Activated CD4-positive, alpha-beta T cell treated with anti-CD3 and anti-CD28 coated beads for 36 hours (primary cell): ENCODE results near the gene RGS2. TPM values are rescaled to one million over a fixed set of nuclear protein-coding genes. Genes with fewer than 3 reads are reported as not detected.

Experiments used
- ATAC-seq: fragments of 200-7000 bp; cut with Tn5 transposase; one replicate; pipeline ENCODE4 v1.10.0; 2021; ENCODE audit warnings: mild to moderate bottlenecking, moderate library complexity
- CTCF ChIA-PET: fragments of 350-600 bp; sonication (Branson Sonifier 250); formaldehyde crosslinking; loops from one replicate; lab custom pipeline; 2021; ENCODE audit warnings: antibody characterized with exemption; lab: Charles Lee
- POLR2A ChIA-PET: fragments of 350-600 bp; sonication (Branson Sonifier 250); formaldehyde crosslinking; loops from one replicate; lab custom pipeline; 2021; ENCODE audit warnings: antibody characterized with exemption, inconsistent platforms; lab: Charles Lee
- DNase-seq: peaks from one replicate; pipeline ENCODE4 v3.0.0-alpha.2; 2020
- H3K27ac Mint-ChIP-seq: one replicate; pipeline ENCODE4 v1.8.0; 2021; ENCODE audit warnings: mixed read lengths
- H3K27me3 Mint-ChIP-seq: one replicate; pipeline ENCODE4 v1.8.0; 2021; ENCODE audit warnings: mixed read lengths
- H3K36me3 Mint-ChIP-seq: one replicate; pipeline ENCODE4 v1.8.0; 2021; ENCODE audit warnings: low read depth, mixed read lengths
- H3K4me1 Mint-ChIP-seq: one replicate; pipeline ENCODE4 v1.8.0; 2021; ENCODE audit warnings: mixed read lengths
- H3K4me3 Mint-ChIP-seq: one replicate; pipeline ENCODE4 v1.8.0; 2021; ENCODE audit warnings: mild to moderate bottlenecking, moderate library complexity, mixed read lengths
- H3K9me3 Mint-ChIP-seq: one replicate; pipeline ENCODE4 v1.8.0; 2021; ENCODE audit warnings: low read depth, mixed read lengths
- intact Hi-C, 2 experiments: fragments of 100-400 bp; cut with DNase I in 1 of 2; cut with micrococcal nuclease in 1 of 2; formaldehyde crosslinking; loops; one replicate each; pipeline versions ENCODE4 v1.14.2 to v1.15.1; 2022 to 2024; cut with DNase I, micrococcal nuclease
- total RNA-seq, 2 experiments: library from RNA; stranded (reverse); gene quantifications; one replicate each; pipeline ENCODE4 v1.2.3, GENCODE V29; 2021

Gene RGS2
- total RNA-seq: 1 to 10 TPM; 5.1 to 5.3 TPM

- Mint-ChIP-seq H3K36me3 (peaks cover 3% of the 10 kb centered on the region), H3K27me3 (no peaks in the 10 kb centered on the region), H3K27ac (peak within 1 kb of the TSS; percentile 92), H3K9me3 (no peaks in the 10 kb centered on the region), H3K4me1 (peaks cover 29% of the 10 kb centered on the region), H3K4me3 (peak within 1 kb of the TSS; percentile 87)
- CTCF ChIA-PET: interaction anchor here (0.7 to 2.9 kb wide), 3 partner anchors 11 to 211 kb away, joined by 3 to 12 read pairs (median 3); no protein-coding TSS in a partner anchor
- intact Hi-C loops: loop anchor here (1.0 to 10.0 kb wide), 13 partner anchors 128 to 1489 kb away; partner anchors contain the start of genes GLRX2 (in 2 of the 2), RO60 (in 2 of the 2), UCHL5 (in 2 of the 2) and RGS1 (in 1 of the 2)
- POLR2A ChIA-PET: interaction anchor here (0.6 to 3.5 kb wide), 2 partner anchors 250 to 981 kb away, joined by 3 to 16 read pairs; partner anchors contain the start of genes RO60 and UCHL5
- ATAC-seq (peak; percentile 93), DNase-seq (peak; percentile 92)
Measured at GRCh38 chr1:192808518-192809306, at the start of gene RGS2. Gene RGS2 (plus strand): TSS chr1:192809039. CDS start chr1:192809072, 33 bp downstream.

- no peak for ATAC-seq
- no peaks in the 10 kb centered on the region for H3K9me3 Mint-ChIP-seq
- ChIA-PET POLR2A (no interaction called here), CTCF (interaction anchor here (0.6 kb wide), 1 partner anchor 285 kb away, joined by 5 read pairs; no protein-coding TSS in a partner anchor)
- intact Hi-C loops: no loop called here
- no peak for DNase-seq
- no peak overlapping the region for H3K27ac Mint-ChIP-seq
- H3K36me3 Mint-ChIP-seq: no peaks in the 10 kb centered on the region
- no peak overlapping the region for H3K4me3 Mint-ChIP-seq
- peaks cover 25% of the 10 kb centered on the region for H3K27me3 Mint-ChIP-seq
- H3K4me1 Mint-ChIP-seq: no peaks in the 10 kb centered on the region
Measured at GRCh38 chr1:192759104-192759503, 49.7 kb upstream of the RGS2 start.

DNA sequence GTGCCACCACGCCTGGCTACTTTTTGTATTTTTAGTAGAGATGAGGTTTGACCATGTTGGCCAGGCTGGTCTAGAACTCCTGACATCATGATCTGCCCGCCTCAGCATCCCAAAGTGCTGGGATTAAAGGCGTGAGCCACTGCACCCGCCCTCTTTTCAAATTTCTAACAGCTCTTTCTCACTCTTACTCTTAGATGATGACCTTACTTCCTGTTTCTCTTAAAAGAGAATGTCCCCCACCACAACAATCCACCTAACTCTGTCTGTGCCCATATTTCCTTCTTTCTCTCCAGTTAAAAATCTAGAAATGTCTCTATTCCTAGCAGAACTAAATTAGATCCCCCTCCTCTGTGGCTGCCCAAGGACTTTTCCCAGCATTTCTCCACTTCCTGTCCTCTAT is 46.6 kb upstream of the RGS2 start:
- DNase-seq (no peak), ATAC-seq (no peak)
- Mint-ChIP-seq H3K27me3 (peaks cover 29% of the 10 kb centered on the region), H3K27ac (no peak overlapping the region), H3K36me3 (no peaks in the 10 kb centered on the region), H3K4me3 (no peak overlapping the region), H3K4me1 (no peaks in the 10 kb centered on the region), H3K9me3 (no peaks in the 10 kb centered on the region)
- intact Hi-C loops: no loop called here
- ChIA-PET POLR2A (no interaction called here), CTCF (no interaction called here)

DNA sequence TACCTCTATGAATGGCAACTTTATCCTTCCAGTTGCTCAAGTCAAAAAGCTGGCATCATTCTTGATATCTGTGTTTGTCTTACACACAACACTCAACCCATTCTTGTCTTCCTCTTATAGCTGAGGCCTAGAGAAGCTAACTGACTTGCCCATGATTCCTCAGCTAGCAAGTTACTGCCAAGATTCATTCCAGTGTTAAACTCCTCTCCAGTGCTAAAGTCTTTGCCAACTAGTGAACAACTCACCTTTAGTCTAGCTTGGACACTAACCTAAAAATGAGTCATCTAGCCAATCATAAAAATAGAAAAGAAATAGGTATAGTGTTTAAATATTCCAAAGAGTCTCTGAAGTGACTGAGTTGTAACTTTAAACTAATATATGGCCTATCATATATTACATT is 45.6 kb upstream of the RGS2 start:
- Mint-ChIP-seq H3K4me3 (no peak overlapping the region), H3K9me3 (no peaks in the 10 kb centered on the region), H3K4me1 (no peaks in the 10 kb centered on the region), H3K27ac (no peak overlapping the region), H3K36me3 (no peaks in the 10 kb centered on the region), H3K27me3 (peaks cover 32% of the 10 kb centered on the region)
- ChIA-PET CTCF (no interaction called here), POLR2A (no interaction called here)
- intact Hi-C loops: no loop called here
- DNase-seq (no peak), ATAC-seq (no peak)

GRCh38 chr1:192763756-192764155 is 45.1 kb upstream of the RGS2 start:
- CTCF ChIA-PET: no interaction called here
- H3K4me1 Mint-ChIP-seq: no peaks in the 10 kb centered on the region
- POLR2A ChIA-PET: interaction anchor here (0.6 kb wide), 1 partner anchor 397 kb away, joined by 5 read pairs; no protein-coding TSS in a partner anchor

DNA sequence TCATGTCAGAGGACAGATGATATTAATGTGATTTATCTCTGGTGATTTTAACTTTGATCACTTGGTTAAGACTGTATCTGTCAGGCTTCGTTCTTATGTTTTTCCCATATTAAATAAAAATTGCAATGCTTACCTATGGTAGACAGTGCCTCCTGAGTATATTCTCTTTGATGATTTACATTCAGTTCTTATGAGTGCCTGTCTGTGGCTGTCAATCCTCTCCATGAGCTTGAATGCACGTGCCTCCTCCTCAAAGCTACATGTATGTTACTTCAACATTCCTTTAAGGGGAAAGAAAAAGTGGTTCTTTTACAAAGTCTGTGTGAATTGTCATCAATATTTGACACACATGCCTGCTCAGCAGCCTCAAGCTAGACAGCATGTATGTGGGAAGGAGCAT is 44.2 kb upstream of the RGS2 start:
- H3K27me3 Mint-ChIP-seq: peaks cover 29% of the 10 kb centered on the region
- H3K36me3 Mint-ChIP-seq: no peaks in the 10 kb centered on the region
- H3K4me3 Mint-ChIP-seq: no peak overlapping the region
- no peak for DNase-seq
- ATAC-seq: no peak
- H3K27ac Mint-ChIP-seq: no peak overlapping the region
- no peaks in the 10 kb centered on the region for H3K9me3 Mint-ChIP-seq
- intact Hi-C loops: no loop called here
- CTCF ChIA-PET: no interaction called here
- POLR2A ChIA-PET: no interaction called here
- no peaks in the 10 kb centered on the region for H3K4me1 Mint-ChIP-seq

More at GRCh38 chr1:192763756-192764155, 45.1 kb upstream of the RGS2 start:
- H3K27me3 Mint-ChIP-seq: peaks cover 30% of the 10 kb centered on the region
- no peaks in the 10 kb centered on the region for H3K36me3 Mint-ChIP-seq
- H3K27ac Mint-ChIP-seq: no peak overlapping the region
- ATAC-seq (peak; percentile 36), DNase-seq (no peak)
- no peaks in the 10 kb centered on the region for H3K9me3 Mint-ChIP-seq
- H3K4me3 Mint-ChIP-seq: no peak overlapping the region
- intact Hi-C loops: no loop called here

DNA sequence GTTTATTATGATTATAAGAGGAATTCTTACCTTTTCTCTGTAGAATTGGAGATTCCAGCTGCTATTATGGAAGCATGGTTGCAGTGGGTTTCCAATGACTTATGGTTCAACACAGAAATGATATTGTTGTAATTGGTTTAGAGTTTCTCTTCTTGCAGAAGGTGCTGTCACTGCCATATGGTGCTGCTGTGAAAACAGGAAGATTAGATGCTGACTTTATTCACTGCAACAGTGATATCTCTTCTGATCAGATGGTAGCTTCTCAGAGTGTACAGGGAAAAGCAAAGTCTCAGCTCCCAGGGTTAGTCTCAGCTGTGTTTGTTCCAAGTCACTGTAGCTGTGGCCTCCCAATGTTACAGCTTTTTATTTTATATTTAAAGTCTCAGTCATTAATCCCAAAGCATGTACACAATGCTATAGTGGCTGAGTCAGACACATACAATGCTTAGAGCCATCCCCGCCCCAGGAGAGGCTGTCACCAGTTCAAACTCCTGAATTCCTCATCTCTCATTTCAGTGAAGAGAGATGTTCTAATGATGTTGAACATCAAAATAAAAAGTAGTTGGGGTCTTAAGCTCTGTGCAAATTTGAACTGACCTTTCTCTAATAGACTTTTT is 42.7 kb upstream of the RGS2 start:
- Mint-ChIP-seq H3K9me3 (no peaks in the 10 kb centered on the region), H3K27ac (no peak overlapping the region), H3K4me1 (no peaks in the 10 kb centered on the region), H3K36me3 (no peaks in the 10 kb centered on the region), H3K27me3 (peaks cover 24% of the 10 kb centered on the region), H3K4me3 (no peak overlapping the region)
- intact Hi-C loops: no loop called here
- ChIA-PET POLR2A (no interaction called here), CTCF (no interaction called here)
- no peak for ATAC-seq
- no peak for DNase-seq

- no peak for DNase-seq
- intact Hi-C loops: no loop called here
- ChIA-PET POLR2A (no interaction called here), CTCF (no interaction called here)
- Mint-ChIP-seq H3K4me1 (no peaks in the 10 kb centered on the region), H3K4me3 (no peak overlapping the region), H3K27ac (no peak overlapping the region), H3K9me3 (no peaks in the 10 kb centered on the region), H3K36me3 (no peaks in the 10 kb centered on the region), H3K27me3 (peaks cover 20% of the 10 kb centered on the region)
- no peak for ATAC-seq
Measured at GRCh38 chr1:192766876-192767275, 42.0 kb upstream of the RGS2 start.

DNA sequence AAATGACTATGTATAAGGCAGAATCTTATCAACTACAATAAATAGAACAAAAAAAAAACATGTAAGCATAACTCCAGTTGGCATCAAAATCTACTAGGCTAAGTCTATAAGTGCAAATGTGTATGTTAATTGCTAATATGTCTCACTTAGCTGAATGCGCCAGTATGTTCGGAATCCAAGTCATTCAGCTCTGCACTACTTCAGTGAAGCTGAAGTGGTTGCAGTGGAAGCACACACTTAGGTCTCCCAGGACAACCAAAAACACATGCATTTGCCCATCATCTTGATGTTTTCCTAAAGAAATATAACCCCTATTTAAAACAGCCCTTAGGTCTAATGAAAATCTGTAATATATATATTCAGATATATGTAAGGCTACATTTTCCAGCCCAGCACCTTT is 41.0 kb upstream of the RGS2 start:
- Mint-ChIP-seq H3K9me3 (no peaks in the 10 kb centered on the region), H3K27ac (no peak overlapping the region), H3K27me3 (peaks cover 16% of the 10 kb centered on the region), H3K4me1 (no peaks in the 10 kb centered on the region), H3K36me3 (no peaks in the 10 kb centered on the region), H3K4me3 (no peak overlapping the region)
- ATAC-seq: no peak
- DNase-seq: no peak
- intact Hi-C loops: no loop called here
- ChIA-PET CTCF (no interaction called here), POLR2A (no interaction called here)

- no peaks in the 10 kb centered on the region for H3K36me3 Mint-ChIP-seq
- no peaks in the 10 kb centered on the region for H3K4me1 Mint-ChIP-seq
- DNase-seq: no peak
- CTCF ChIA-PET: no interaction called here
- POLR2A ChIA-PET: no interaction called here
- intact Hi-C loops: no loop called here
- H3K27me3 Mint-ChIP-seq: peaks cover 13% of the 10 kb centered on the region
- H3K4me3 Mint-ChIP-seq: no peak overlapping the region
- no peaks in the 10 kb centered on the region for H3K9me3 Mint-ChIP-seq
- no peak overlapping the region for H3K27ac Mint-ChIP-seq
- ATAC-seq: no peak
Measured at GRCh38 chr1:192768463-192768862, 40.4 kb upstream of the RGS2 start.

DNA sequence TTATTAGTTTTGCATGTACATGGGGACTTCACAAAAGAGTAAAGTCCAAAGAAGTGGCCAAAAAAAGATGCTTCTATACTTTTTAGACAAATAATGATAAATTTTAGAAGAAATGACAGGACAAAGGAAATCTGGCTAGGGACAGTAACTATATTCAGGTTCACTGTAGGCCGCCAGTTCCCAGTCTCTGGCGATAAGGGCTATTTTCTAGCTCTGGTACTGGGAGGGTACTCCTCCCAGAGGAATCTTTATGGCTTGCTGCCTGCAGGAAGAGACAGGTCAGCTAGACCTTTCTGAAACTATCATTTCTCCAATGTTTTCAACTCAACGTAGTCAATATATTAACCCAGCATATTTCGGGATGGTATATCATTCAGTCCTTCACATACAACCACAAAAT is 37.5 kb upstream of the RGS2 start:
- Mint-ChIP-seq H3K27me3 (peaks cover 13% of the 10 kb centered on the region), H3K27ac (no peak overlapping the region), H3K36me3 (no peaks in the 10 kb centered on the region), H3K4me1 (no peaks in the 10 kb centered on the region), H3K4me3 (no peak overlapping the region), H3K9me3 (no peaks in the 10 kb centered on the region)
- intact Hi-C loops: no loop called here
- DNase-seq: no peak
- no peak for ATAC-seq
- POLR2A ChIA-PET: no interaction called here
- CTCF ChIA-PET: interaction anchor here (1.4 kb wide), 1 partner anchor 33 kb away, joined by 3 read pairs; no protein-coding TSS in a partner anchor

DNA sequence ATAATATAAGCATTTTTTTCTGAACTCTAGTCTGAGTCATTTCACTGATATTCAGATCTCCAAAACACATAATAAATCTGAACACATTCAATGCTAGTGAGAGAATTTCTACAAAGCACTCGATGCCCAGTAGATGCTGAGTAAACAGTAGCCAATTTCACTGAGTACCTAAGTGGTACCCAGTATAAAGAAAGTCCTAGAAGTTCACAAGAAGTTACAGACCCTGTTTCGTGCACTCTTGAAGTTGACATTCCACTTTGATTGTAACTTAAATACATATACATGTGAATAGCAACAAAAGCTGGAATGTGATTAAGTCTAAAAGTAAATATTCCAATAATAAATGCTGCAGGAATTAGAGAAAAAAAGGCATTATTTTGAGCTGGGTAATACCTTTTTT is 33.2 kb upstream of the RGS2 start:
- no peaks in the 10 kb centered on the region for H3K9me3 Mint-ChIP-seq
- no peak overlapping the region for H3K4me3 Mint-ChIP-seq
- DNase-seq (no peak), ATAC-seq (no peak)
- CTCF ChIA-PET: no interaction called here
- intact Hi-C loops: no loop called here
- H3K36me3 Mint-ChIP-seq: no peaks in the 10 kb centered on the region
- H3K4me1 Mint-ChIP-seq: no peaks in the 10 kb centered on the region
- POLR2A ChIA-PET: no interaction called here
- peaks cover 6% of the 10 kb centered on the region for H3K27me3 Mint-ChIP-seq
- H3K27ac Mint-ChIP-seq: no peak overlapping the region
